NCI-H146 treated with DMSO at 0.1 percent for 48 hours (cell line): ENCODE results near the gene LANCL2.
"Not testable (repeated sequence)": the region's sequence is repeated elsewhere in the genome, so short reads cannot be mapped to it uniquely, and the experiment has no call there.

Source experiments
- DNase-seq: peaks from one replicate; lab custom pipeline; 2025; ENCODE audit not compliant: unreplicated experiment; lab: John Stamatoyannopoulos, UW

Gene LANCL2

GRCh38 chr7:55402506-55402905 lies 37.4 kb downstream of the LANCL2 start:
- DNase-seq = not testable (repeated sequence)

DNA sequence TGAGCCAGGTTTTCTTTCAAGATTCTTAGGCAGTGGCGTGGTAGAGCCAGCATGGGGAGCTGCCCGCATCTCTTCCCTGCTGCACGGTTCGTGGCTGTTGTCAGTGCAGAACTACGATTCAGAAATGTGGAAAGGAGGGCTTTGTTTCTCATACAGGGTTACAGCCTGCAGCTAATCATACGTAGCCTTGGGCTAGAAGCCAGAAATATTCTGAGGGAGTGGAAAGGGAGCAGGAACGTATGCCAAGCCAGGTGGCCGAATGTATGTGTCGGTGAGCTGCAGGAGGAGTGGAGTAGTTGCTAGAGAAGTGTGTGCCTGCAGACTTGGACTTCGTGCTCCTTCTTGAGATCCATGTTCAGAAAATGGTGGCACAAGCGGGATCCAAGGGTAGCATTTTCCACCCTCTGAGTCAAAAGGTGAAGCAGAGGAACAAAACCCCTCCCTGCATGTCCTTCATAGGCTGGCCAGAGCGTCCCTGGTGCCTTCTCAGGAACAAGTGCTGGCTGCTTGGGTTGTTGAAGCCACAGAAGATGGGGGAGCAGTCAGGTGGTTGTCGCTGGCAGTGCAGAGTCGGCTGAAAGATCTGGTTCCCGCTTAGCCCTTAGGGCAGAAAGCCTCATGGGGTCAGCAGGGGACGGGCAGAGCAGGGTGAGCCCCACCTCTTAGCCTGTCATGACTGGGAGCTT lies 40.9 kb downstream of the LANCL2 start:
- no peak for DNase-seq

- DNase-seq = no peak
These were observed 44.5 kb downstream of the LANCL2 start for GRCh38 chr7:55409482-55410225.

GRCh38 chr7:55410667-55411239 lies 45.6 kb downstream of the LANCL2 start:
- no peak for DNase-seq

GRCh38 chr7:55411844-55412243 lies 46.7 kb downstream of the LANCL2 start:
- no peak for DNase-seq

- DNase-seq = no peak
These were observed 48.3 kb downstream of the LANCL2 start for GRCh38 chr7:55413442-55413841.

GRCh38 chr7:55415173-55415778 lies 50.1 kb downstream of the LANCL2 start:
- DNase-seq = peak; percentile 54

DNA sequence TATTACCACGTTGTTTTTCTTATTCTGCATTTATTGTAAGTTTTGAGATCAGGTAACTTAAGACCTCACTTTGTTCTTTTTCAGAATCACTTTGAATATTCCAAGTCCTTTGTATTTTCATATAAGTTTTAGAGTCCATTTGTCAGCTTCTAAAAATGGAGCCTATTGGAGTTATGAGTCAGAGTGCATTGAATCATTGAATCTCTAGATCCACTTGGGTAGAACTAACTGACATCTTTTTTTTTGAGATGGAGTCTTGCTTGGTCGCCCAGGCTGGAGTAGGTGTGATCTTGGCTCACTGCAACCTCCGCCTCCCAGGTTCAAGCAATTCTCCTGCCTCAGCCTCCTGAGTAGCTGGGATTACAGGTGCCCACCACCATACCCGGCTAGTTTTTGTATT lies 52.3 kb downstream of the LANCL2 start:
- not testable (repeated sequence) for DNase-seq

DNA sequence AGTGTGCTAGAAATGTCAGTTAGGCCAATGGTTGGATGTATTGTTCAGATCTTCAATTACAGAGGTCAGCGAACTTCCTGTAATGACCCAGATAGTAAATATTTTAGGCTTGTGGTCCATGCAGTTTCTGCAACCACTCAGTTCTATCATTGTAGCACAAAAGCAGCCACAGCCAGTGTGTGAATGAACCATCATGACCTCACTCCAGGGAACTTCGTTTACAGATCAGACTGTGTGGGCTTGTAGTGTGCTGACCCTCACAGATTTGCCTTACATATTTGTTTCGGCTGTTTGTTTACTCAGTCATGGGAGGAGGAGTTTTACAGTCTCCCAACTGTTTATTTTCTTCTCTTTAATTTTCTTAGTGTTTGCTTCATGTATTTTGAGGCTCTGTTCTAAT lies 55.4 kb downstream of the LANCL2 start:
- peak; percentile 57 for DNase-seq

DNA sequence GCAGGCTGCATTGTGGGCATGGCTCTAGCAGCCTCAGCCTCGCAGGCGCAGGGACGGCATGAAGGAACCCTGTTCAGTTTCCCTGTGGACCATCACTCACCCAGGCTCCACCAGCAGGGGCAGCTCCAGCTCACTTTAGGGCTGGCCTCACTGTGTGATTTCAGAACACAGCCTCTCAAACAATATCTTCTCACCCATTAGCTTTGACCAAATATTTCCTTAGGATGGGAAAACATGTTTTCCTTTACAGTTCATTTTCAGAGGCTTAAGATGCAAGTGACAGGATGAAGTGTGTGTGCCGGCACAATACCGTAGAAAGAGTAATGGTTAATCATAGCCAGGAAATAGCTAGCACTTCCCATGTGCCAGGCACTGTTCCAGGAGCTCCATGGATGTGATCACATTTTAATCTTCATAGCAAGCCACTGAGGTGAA lies 58.2 kb downstream of the LANCL2 start:
- DNase-seq = no peak

- DNase-seq = no peak
These were observed 58.8 kb downstream of the LANCL2 start for GRCh38 chr7:55423891-55424290.

DNA sequence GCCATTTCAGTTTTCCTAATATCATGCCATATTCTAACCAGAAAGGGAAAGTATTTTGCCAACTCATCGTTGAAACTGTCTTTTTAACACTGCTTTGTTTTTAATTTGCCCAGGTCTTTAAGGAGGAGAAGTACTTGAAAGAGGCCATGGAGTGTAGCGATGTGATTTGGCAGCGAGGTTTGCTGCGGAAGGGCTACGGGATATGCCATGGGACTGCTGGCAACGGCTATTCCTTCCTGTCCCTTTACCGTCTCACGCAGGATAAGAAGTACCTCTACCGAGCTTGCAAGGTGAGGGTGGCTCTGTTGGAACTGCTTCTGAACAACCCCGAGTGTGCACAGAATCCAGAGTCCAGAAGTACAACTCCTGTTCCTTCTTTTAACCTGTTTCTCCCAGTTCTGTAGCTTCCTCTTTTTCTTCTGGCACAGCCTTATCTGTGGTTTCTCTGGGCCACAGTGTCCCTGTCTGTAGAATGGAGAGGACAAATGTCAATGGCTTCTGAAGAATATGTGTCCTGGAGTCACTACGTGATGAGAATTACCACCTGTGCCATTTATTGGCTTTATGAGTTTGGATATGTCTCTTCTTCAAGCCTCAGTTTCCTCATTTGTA lies 60.1 kb downstream of the LANCL2 start:
- no peak for DNase-seq

GRCh38 chr7:55426676-55427075 lies 61.5 kb downstream of the LANCL2 start:
- no peak for DNase-seq

GRCh38 chr7:55427342-55427741 lies 62.2 kb downstream of the LANCL2 start:
- DNase-seq = no peak

- DNase-seq = no peak
These were observed 62.7 kb downstream of the LANCL2 start for GRCh38 chr7:55427800-55428199.

GRCh38 chr7:55429835-55430499 lies 64.8 kb downstream of the LANCL2 start:
- no peak for DNase-seq

GRCh38 chr7:55431898-55432297 lies 66.8 kb downstream of the LANCL2 start:
- DNase-seq = no peak

DNA sequence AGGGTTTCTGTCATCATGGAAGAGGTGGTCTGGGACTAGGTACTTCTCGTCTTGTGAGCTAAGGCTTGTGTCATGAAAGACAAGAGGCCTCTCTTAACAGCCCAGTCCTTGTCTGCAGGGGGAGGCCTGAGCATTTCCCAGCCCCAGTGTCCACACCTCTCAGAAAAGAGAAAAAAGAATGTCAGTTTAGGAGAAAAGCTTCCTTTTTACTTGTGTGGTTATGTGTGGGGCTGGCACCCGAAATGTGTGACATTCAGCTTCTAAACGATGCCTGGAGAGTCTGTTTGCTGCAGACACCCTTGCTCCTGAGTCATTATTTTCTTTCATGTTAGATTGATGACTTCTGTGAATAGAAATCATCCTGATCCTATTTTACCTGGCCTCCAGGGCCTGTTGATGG lies 67.4 kb downstream of the LANCL2 start:
- no peak for DNase-seq

DNA sequence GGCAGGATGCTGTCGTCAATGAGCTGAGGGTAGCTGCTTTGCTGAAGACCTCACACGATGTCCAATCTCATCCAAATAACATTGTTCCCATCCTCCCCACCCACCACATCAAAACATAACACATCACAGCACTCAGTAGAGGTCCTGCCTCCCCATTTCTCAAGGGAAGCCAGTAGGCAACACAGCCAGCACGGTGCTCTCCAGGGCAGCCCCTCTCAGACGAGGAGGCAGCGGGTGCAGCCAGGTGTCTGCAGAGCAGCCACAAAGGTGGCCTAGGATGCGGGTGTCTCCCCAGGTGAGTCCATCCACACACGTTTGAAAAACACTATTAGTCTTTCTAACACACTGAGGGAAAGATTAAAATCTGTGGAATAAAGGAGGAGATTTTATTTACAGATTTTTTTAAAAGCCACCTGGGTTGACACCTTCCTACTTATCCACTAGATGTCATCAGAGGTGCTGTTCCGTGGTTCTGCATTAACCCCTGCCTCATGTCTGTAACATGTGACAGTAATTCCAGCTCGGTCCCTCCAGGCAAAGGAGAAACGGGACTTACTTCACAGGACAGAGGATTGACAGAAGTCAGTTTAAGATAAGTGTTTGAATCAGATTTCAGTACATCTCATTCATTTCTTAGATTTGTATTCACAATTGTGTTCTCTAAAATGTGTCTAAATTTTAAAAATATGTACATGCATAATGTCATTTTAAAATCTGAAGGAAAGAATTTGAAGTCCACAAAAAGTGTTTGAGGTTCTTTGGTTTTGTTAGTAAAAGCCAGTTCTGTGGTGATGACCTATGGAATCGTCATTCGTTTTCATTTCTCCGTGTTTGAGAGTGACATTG lies 68.0 kb downstream of the LANCL2 start:
- peak; percentile 46 for DNase-seq

DNA sequence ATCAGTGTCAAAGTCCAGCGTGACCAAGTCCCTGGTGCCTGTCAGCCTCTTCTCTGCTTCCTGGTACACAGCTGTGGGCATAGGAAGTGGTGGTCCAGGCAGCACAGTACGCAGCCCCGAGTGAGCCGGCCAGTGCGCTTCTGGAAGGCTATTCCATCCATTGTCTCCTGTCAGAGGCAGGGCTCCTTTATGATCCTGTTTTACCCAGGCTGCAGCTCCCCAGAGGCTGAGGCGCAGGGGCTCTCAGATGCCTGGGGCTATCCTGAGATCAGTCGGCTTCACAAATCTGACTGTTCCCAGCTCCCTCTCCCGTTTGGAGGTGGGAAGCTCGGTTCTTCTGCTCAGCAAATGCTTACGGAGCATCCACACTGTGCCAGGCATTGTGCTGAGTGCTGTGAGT lies 70.3 kb downstream of the LANCL2 start:
- DNase-seq = no peak
